Loucy (cell line): ENCODE data around the gene SLC25A30.

Experiments used
- H2AFZ ChIP-seq: fragments of 200-600 bp; sonication (generic); 2 replicates; pipeline ENCODE4 v1.6.0; 2016; ENCODE audit warnings: antibody characterized with exemption, mild to moderate bottlenecking, low read length, moderate library complexity
- H3F3A ChIP-seq: fragments of 200-600 bp; 2 replicates; pipeline ENCODE4 v1.6.0; 2016; ENCODE audit warnings: antibody characterized with exemption, low read depth, mild to moderate bottlenecking
- H3K27me3 ChIP-seq: fragments of 200-600 bp; sonication (generic); 2 replicates; pipeline ENCODE4 v1.6.1; 2014; ENCODE audit warnings: low read length, mild to moderate bottlenecking; ENCODE audit not compliant: insufficient read depth, poor library complexity, severe bottlenecking
- H3K36me3 ChIP-seq: fragments of 200-600 bp; sonication (generic); 2 replicates; pipeline ENCODE4 v1.6.1; 2016; ENCODE audit warnings: low read length; ENCODE audit not compliant: insufficient read depth
- H3K4me1 ChIP-seq: fragments of 200-600 bp; sonication (generic); 2 replicates; pipeline ENCODE4 v1.5.1; 2014; ENCODE audit warnings: low read length, mild to moderate bottlenecking; ENCODE audit not compliant: insufficient read depth, poor library complexity, severe bottlenecking
- H3K4me2 ChIP-seq: fragments of 200-600 bp; sonication (generic); 2 replicates; pipeline ENCODE4 v1.6.0; 2014; ENCODE audit warnings: antibody characterized with exemption, low read length, low read depth, mild to moderate bottlenecking; ENCODE audit not compliant: poor library complexity, severe bottlenecking
- H3K4me3 ChIP-seq: fragments of 200-600 bp; sonication (generic); 2 replicates; pipeline ENCODE4 v1.5.1; 2014; ENCODE audit warnings: low read length, mild to moderate bottlenecking, mixed read lengths; ENCODE audit not compliant: poor library complexity, severe bottlenecking
- H3K79me2 ChIP-seq: fragments of 200-600 bp; sonication (generic); 2 replicates; pipeline ENCODE4 v1.6.1; 2014; ENCODE audit warnings: low read length; ENCODE audit not compliant: insufficient read depth
- H3K9ac ChIP-seq: fragments of 200-600 bp; sonication (generic); 2 replicates; pipeline ENCODE4 v1.6.0; 2014; ENCODE audit warnings: mild to moderate bottlenecking, low read depth, low read length, moderate library complexity; ENCODE audit not compliant: poor library complexity, severe bottlenecking
- H3K9me2 ChIP-seq: fragments of 200-600 bp; sonication (generic); replicated peaks from 2 replicates; pipeline ENCODE4 v1.6.1; 2016; ENCODE audit warnings: low read depth, low read length, mixed read lengths
- H3K9me3 ChIP-seq: fragments of 200-600 bp; sonication (generic); 2 replicates; pipeline ENCODE4 v1.6.1; 2014; ENCODE audit warnings: mild to moderate bottlenecking, antibody characterized with exemption, low read length, low read depth; ENCODE audit not compliant: insufficient read depth
- H4K20me1 ChIP-seq: fragments of 200-600 bp; sonication (generic); 2 replicates; pipeline ENCODE4 v1.6.0; 2014; ENCODE audit warnings: antibody characterized with exemption, low read length, mild to moderate bottlenecking; ENCODE audit not compliant: insufficient read depth, poor library complexity, severe bottlenecking
- CTCF ChIP-seq: fragments of 200-600 bp; sonication (generic); conservative IDR thresholded peaks from 2 replicates; pipeline ENCODE4 v1.5.1; 2014; ENCODE audit warnings: mild to moderate bottlenecking, antibody characterized with exemption, low read length
- EZH2phosphoT487 ChIP-seq: fragments of 200-600 bp; IDR thresholded peaks from 2 replicates; pipeline ENCODE4 v1.6.1; 2018; ENCODE audit warnings: antibody characterized with exemption, mild to moderate bottlenecking, moderate library complexity, borderline replicate concordance

The SLC25A30 gene

GRCh38 chr13:45402641-45403040 lies 15.5 kb downstream of the SLC25A30 start:
- Histone ChIP-seq H3K9me2 (no peaks in the 10 kb centered on the region), H3K27me3 (no peaks in the 10 kb centered on the region), H3F3A (no peaks in the 10 kb centered on the region; the same call in 1 of the 2 replicates), H3K4me2 (no peak overlapping the region), H3K36me3 (0 out of 2 replicates have a peak, but pooled peaks cover 3% of the 10 kb centered on the region), H3K79me2 (no peaks in the 10 kb centered on the region), H3K4me3 (no peak overlapping the region), H2AFZ (no peak overlapping the region), H3K9ac (no peak overlapping the region), H4K20me1 (no peaks in the 10 kb centered on the region), H3K9me3 (no peaks in the 10 kb centered on the region), H3K4me1 (no peaks in the 10 kb centered on the region)
- TF ChIP-seq CTCF, result no peak
- no peak for TF ChIP-seq EZH2phosphoT487

- H3K9ac ChIP-seq, result no peak overlapping the region
- no peaks in the 10 kb centered on the region for H3K9me3 ChIP-seq
- TF ChIP-seq EZH2phosphoT487, result no peak
- H3K36me3 ChIP-seq, result no peaks in the 10 kb centered on the region
- no peaks in the 10 kb centered on the region for H4K20me1 ChIP-seq
- H3F3A ChIP-seq, result no peaks in the 10 kb centered on the region; the same call in 1 of the 2 replicates
- H3K9me2 ChIP-seq, result no peaks in the 10 kb centered on the region
- H3K4me2 ChIP-seq, result no peak overlapping the region
- H3K4me1 ChIP-seq, result peaks cover 5% of the 10 kb centered on the region
- H3K4me3 ChIP-seq, result no peak overlapping the region
- no peaks in the 10 kb centered on the region for H3K79me2 ChIP-seq
- H3K27me3 ChIP-seq, result no peaks in the 10 kb centered on the region
- no peak overlapping the region for H2AFZ ChIP-seq
Measured at GRCh38 chr13:45401314-45401713, 16.9 kb downstream of the SLC25A30 start.

- Histone ChIP-seq H3K4me2 (no peak overlapping the region), H3K9me2 (no peaks in the 10 kb centered on the region), H3F3A (no peaks in the 10 kb centered on the region; the same call in 1 of the 2 replicates), H3K36me3 (no peaks in the 10 kb centered on the region), H3K27me3 (no peaks in the 10 kb centered on the region), H3K4me1 (peaks cover 25% of the 10 kb centered on the region), H3K9me3 (no peaks in the 10 kb centered on the region), H3K79me2 (no peaks in the 10 kb centered on the region), H3K9ac (no peak overlapping the region), H3K4me3 (no peak overlapping the region), H4K20me1 (no peaks in the 10 kb centered on the region), H2AFZ (no peak overlapping the region)
- TF ChIP-seq EZH2phosphoT487 (no peak), CTCF (no peak)
Measured at GRCh38 chr13:45398877-45399276, 19.3 kb downstream of the SLC25A30 start.

- no peak for TF ChIP-seq EZH2phosphoT487
- TF ChIP-seq CTCF, result no peak
- H3K36me3 ChIP-seq, result no peaks in the 10 kb centered on the region
- H3K4me3 ChIP-seq, result peak overlapping the region; percentile 8
- no peak overlapping the region for H3K9ac ChIP-seq
- no peaks in the 10 kb centered on the region for H3F3A ChIP-seq
- H3K4me2 ChIP-seq, result peak overlapping the region; percentile 40
- H2AFZ ChIP-seq, result no peak overlapping the region
- H3K9me3 ChIP-seq, result no peaks in the 10 kb centered on the region
- no peaks in the 10 kb centered on the region for H3K9me2 ChIP-seq
- no peaks in the 10 kb centered on the region for H3K27me3 ChIP-seq
- H3K79me2 ChIP-seq, result no peaks in the 10 kb centered on the region
- no peaks in the 10 kb centered on the region for H4K20me1 ChIP-seq
- peaks cover 25% of the 10 kb centered on the region for H3K4me1 ChIP-seq
Measured at GRCh38 chr13:45396533-45397095, 21.6 kb downstream of the SLC25A30 start.
